ENCODE measurements around the gene ARID4B. TPM values are rescaled to one million over a fixed set of nuclear protein-coding genes. Genes with fewer than 3 reads are reported as not detected.

ARID4B gene
- total and polyA plus RNA-seq, 2 of the 13 experiments (the other 11 are each of a cell fraction or from before 2014, with no cell fraction given): 9.7 to 24.6 TPM

- TF ChIP-seq PREB (CRISPR knock-in tag; IDR thresholded peaks at IDR 0.05) (no peak), ZNF552 (CRISPR knock-in tag; IDR thresholded peaks at IDR 0.05; ENCODE audit: borderline replicate concordance) (no peak), SMAD3 (CRISPR knock-in tag; IDR thresholded peaks at IDR 0.05) (0 out of 2 replicates have a peak, but pooled peaks have one; percentile 27), DRAP1 (CRISPR knock-in tag; IDR thresholded peaks at IDR 0.05) (0 out of 2 replicates have a peak, but pooled peaks have one; percentile 23), MXD4 (CRISPR knock-in tag; IDR thresholded peaks at IDR 0.05) (peak; percentile 28; the same call in 1 of the 2 replicates), SAP130 (CRISPR knock-in tag; IDR thresholded peaks at IDR 0.05; ENCODE audit: low read depth) (peak; percentile 41), HMGXB4 (CRISPR knock-in tag; IDR thresholded peaks at IDR 0.05; ENCODE audit: borderline replicate concordance in 1 of 2, low read depth in 1 of 2) (peak in 1 of 2 experiments; percentile 48; a peak in 1 of 4 replicates)
Observed at GRCh38 chr1:235253219-235253962, 74.6 kb downstream of the ARID4B start (continued).

GRCh38 chr1:235250430-235250829, 77.5 kb downstream of the ARID4B start:
- Histone ChIP-seq H4K20me1 (ENCODE audit: insufficient read depth, low read length) (no peaks in the 10 kb centered on the region; the same call in 1 of the 2 replicates), H3K4me3 (replicated peaks in 1 of 3; ENCODE audit: insufficient read depth in 1 of 3, low read depth in 2 of 3, low read length in 3 of 3) (no peak overlapping the region), H3K9me3 (ENCODE audit: low read length) (no peaks in the 10 kb centered on the region), H3K4me2 (ENCODE audit: low read depth, low read length) (peak overlapping the region; percentile 18; the same call in 1 of the 2 replicates), H3K9ac (ENCODE audit: insufficient read depth, low read depth, low read length) (no peak overlapping the region), H3K4me1 (ENCODE audit: insufficient read depth, low read length) (peaks cover 13% of the 10 kb centered on the region), H3K79me2 (ENCODE audit: insufficient read depth, low read length) (peaks cover 10% of the 10 kb centered on the region), H2AFZ (ENCODE audit: low read length) (no peak overlapping the region), H3K27ac (ENCODE audit: extremely low read length, insufficient read depth, low read length) (peak overlapping the region; percentile 6), H3K36me3 (replicated peaks in 1 of 2; ENCODE audit: control insufficient read depth in 1 of 2, insufficient read depth in 2 of 2, low read length in 2 of 2) (peaks cover 0 to 40% of the 10 kb centered on the region in 2 experiments), H3K27me3 (ENCODE audit: control insufficient read depth in 1 of 2, insufficient read depth in 2 of 2, low read length in 2 of 2) (no peaks in the 10 kb centered on the region)
- intact Hi-C loops (cut with micrococcal nuclease; ENCODE audit: unreplicated experiment): no loop called here
- in situ Hi-C loops (cut with HindIII; ENCODE audit: extremely low pct_ligation_motif_present, low pct_unique_long_range_greater_than_20kb): loop anchor here (5.0 to 10.0 kb wide), 2 partner anchors 74 to 167 kb away; partner anchors contain the start of genes ARID4B and GGPS1
- ChIA-PET POLR2A (no interaction called here), CTCF (ENCODE audit: low intra/inter-chr PET ratio, low total read pairs) (no interaction called here)
- WGBS (ENCODE audit: low lambda C conversion rate): 53% methylated on average over 3 of the region's 3 CpGs
- FAIRE-seq (no peak), ATAC-seq (no peak), DNase-seq (ENCODE audit: low spot score) (no peak)
- no TSS peak for BruUV-seq (replicated peaks)
- TF ChIP-seq TCF12 (IDR thresholded peaks at IDR 0.05): no peak
- TF ChIP-seq TCF12 (CRISPR knock-in tag; IDR thresholded peaks at IDR 0.05): no peak
- TF ChIP-seq HOMEZ (CRISPR knock-in tag; IDR thresholded peaks at IDR 0.05; ENCODE audit: low read depth): 0 out of 2 replicates have a peak, but pooled peaks have one; percentile 12
- no peak for TF ChIP-seq ZNF569 (CRISPR knock-in tag; IDR thresholded peaks at IDR 0.05; ENCODE audit: borderline replicate concordance)
- no peak for TF ChIP-seq TBX3 (IDR thresholded peaks at IDR 0.05; ENCODE audit: borderline replicate concordance)
- TF ChIP-seq KLF9 (CRISPR knock-in tag; IDR thresholded peaks at IDR 0.05; ENCODE audit: low read depth): no peak
- peak; percentile 62; the same call in 1 of the 2 replicates for TF ChIP-seq FOXA3 (CRISPR knock-in tag; IDR thresholded peaks at IDR 0.05)
- no peak for TF ChIP-seq XRCC5 (optimal IDR thresholded peaks at IDR 0.05; ENCODE audit: low read length)
- TF ChIP-seq ZBTB33 (CRISPR knock-in tag; IDR thresholded peaks at IDR 0.05): no peak

All from HepG2 (cell line).